ENCODE results near the gene THADA. TPM values are rescaled to one million over a fixed set of nuclear protein-coding genes. Genes with fewer than 3 reads are reported as not detected.
"Not testable (repeated sequence)": the region's sequence is repeated elsewhere in the genome, so short reads cannot be mapped to it uniquely, and the experiment has no call there.

Gene THADA
- total RNA-seq, 2 donors from 2014 or later, result 41.1 to 54.3 TPM

DNA sequence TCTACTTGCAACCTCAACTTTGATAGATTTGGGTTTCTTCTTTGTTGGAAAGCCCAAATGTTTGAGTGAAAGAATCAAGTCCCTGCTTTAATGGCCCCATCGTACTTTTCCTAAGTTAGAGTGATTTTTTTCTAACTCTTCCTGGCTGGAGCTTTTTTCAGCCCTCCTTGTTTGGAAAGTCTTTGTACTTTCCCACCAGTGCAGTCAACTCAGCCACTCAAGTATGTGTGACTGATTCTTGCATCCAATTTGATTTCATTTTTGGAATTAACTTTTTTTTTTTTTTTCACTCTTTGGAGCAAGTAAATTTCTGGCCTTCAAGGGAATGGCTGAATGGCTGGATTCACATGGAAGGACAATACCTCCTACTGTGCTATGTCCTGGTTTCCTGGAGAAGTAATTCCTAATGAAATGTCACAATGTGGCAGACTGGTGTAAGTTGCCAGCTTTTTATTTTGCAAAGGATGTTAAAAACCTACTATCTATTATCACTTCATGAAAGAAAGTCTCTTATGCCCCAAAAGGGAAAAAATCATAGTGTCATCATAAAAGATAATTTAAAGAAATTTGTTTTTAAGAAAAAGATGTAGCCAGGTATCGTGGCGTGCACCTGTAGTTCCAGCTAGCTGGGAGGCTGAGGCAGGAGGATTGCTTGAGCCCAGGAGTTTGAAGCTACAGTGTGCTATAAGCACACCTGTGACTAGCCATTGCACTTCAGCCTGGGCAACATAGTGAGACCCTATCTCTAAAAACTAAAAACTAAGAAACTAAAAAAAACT is 293.5 kb downstream of the THADA start:
- Histone ChIP-seq H3K27me3 (replicated peaks; ENCODE audit: insufficient read depth) (no peaks in the 10 kb centered on the region), H3K27ac (peak overlapping the region in 1 of 2 donors; percentile 61), H3K4me3 (no peak overlapping the region), H3K36me3 (no peaks in the 10 kb centered on the region), H3K9me3 (no peaks in the 10 kb centered on the region), H3K4me1 (replicated peaks) (peaks cover 17% of the 10 kb centered on the region)
- DNase-seq (ENCODE audit: low spot score), result no peak
- TF ChIP-seq POLR2AphosphoS5 (IDR thresholded peaks at IDR 0.05) (no peak), POLR2A (IDR thresholded peaks at IDR 0.05) (no peak)
- TF ChIP-seq, protein P1, sequence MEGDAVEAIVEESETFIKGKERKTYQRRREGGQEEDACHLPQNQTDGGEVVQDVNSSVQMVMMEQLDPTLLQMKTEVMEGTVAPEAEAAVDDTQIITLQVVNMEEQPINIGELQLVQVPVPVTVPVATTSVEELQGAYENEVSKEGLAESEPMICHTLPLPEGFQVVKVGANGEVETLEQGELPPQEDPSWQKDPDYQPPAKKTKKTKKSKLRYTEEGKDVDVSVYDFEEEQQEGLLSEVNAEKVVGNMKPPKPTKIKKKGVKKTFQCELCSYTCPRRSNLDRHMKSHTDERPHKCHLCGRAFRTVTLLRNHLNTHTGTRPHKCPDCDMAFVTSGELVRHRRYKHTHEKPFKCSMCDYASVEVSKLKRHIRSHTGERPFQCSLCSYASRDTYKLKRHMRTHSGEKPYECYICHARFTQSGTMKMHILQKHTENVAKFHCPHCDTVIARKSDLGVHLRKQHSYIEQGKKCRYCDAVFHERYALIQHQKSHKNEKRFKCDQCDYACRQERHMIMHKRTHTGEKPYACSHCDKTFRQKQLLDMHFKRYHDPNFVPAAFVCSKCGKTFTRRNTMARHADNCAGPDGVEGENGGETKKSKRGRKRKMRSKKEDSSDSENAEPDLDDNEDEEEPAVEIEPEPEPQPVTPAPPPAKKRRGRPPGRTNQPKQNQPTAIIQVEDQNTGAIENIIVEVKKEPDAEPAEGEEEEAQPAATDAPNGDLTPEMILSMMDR (IDR thresholded peaks at IDR 0.05), result no peak
- WGBS, result 82% methylated on average over 3 of the region's 3 CpGs
- intact Hi-C loops (cut with DNase I), result no loop called here

DNA sequence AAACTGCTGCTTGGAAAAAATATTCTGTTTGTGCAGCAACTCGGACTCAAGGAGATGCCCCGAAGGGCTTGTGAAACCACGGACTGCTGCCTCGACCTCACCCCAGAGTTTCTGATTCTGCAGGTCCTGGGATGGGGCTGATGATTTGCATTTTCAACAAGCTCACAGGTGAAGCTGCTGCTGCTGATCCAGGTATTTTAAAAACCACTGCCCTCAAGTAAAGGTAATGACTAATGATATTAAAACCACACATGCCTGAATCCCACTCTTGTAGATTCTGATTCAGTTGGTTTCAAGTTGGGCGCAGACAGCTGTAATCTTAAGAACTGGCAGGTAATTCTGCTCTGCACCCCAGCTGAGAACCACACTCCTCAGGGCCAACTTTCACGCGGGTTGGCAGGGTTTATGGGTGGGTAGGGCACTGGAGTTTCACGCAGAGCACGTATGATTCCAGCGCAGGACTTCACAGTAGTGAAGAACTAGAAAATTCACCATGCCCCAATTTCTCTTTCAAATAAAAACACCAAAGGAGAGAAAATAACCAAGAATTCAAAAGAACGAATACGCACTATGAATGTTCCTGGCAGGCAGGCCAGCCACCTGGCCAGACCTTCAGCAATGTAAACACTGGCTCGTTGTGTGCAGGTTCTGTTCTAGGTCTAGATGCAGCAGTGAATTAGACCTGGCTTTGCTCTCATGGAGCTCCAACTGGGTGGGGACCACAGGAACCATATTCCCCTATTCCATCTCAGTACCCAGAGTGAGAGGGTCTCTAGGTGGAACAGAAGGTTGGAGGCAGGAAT is 294.9 kb downstream of the THADA start:
- Histone ChIP-seq H3K27ac (peak overlapping the region; percentile 61 to 68), H3K27me3 (replicated peaks; ENCODE audit: insufficient read depth) (no peaks in the 10 kb centered on the region), H3K9me3 (no peaks in the 10 kb centered on the region), H3K36me3 (no peaks in the 10 kb centered on the region), H3K4me3 (no peak overlapping the region), H3K4me1 (replicated peaks) (peaks cover 17% of the 10 kb centered on the region)
- peak; percentile 50 for DNase-seq (ENCODE audit: low spot score)
- 27% methylated on average over 13 of the region's 13 CpGs for WGBS
- peak; percentile 67 for TF ChIP-seq POLR2AphosphoS5 (IDR thresholded peaks at IDR 0.05)
- TF ChIP-seq, protein P1 (IDR thresholded peaks at IDR 0.05), result no peak
- TF ChIP-seq POLR2A (IDR thresholded peaks at IDR 0.05), result no peak
- intact Hi-C loops (cut with DNase I), result no loop called here

DNA sequence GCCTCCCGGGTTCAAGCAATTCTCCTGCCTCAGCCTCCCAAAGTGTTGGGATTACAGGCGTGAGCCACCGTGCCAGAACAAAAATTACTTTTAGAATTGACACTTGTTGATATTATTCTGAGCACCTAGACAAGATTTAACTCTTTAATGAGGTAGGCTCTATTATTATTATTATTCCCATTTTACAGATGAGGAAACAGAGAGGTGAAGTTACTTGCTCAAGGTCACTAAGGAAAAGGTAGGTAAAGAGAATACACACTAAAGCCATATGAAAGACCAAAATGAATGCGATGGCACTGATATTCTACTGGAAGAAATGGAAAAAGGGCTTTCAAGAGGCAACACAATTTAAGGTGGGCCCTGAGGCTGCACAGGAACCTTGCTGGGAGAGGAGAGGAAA is 295.6 kb downstream of the THADA start:
- H3K36me3 ChIP-seq, result no peaks in the 10 kb centered on the region
- intact Hi-C loops (cut with DNase I), result no loop called here
- no peaks in the 10 kb centered on the region for H3K9me3 ChIP-seq
- no peak overlapping the region for H3K4me3 ChIP-seq
- WGBS, result 92% methylated on average over 4 of the region's 4 CpGs
- peak overlapping the region; percentile 61 to 68 for H3K27ac ChIP-seq
- H3K4me1 ChIP-seq (replicated peaks), result peaks cover 17% of the 10 kb centered on the region
- TF ChIP-seq POLR2AphosphoS5 (IDR thresholded peaks at IDR 0.05), result no peak
- TF ChIP-seq POLR2A (IDR thresholded peaks at IDR 0.05), result no peak
- TF ChIP-seq, protein P1 (IDR thresholded peaks at IDR 0.05), result no peak
- no peak for DNase-seq (ENCODE audit: low spot score)
- no peaks in the 10 kb centered on the region for H3K27me3 ChIP-seq (replicated peaks; ENCODE audit: insufficient read depth)

DNA sequence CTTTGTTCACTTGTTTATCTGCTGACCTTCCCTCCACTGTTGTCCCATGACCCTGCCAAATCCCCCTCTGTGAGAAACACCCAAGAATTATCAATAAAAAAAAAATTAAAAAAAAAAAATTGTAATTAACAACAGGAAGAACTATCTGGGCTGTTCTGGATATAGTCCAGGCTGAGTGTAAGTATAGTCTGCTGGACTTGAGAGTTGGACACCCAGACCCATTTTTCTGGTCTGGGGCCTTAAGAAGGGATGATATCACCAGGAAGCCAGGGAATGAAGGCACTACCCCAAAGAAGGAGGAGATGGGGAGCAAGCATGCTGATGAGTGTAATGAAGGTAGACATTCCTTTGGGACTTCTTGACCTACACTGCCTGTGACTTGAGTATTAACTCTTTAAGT is 297.3 kb downstream of the THADA start:
- no peak for DNase-seq (ENCODE audit: low spot score)
- TF ChIP-seq, protein P1 (IDR thresholded peaks at IDR 0.05), result no peak
- TF ChIP-seq POLR2A (IDR thresholded peaks at IDR 0.05) (no peak), POLR2AphosphoS5 (IDR thresholded peaks at IDR 0.05) (no peak)
- peaks cover 23% of the 10 kb centered on the region for H3K4me1 ChIP-seq (replicated peaks)
- no peaks in the 10 kb centered on the region for H3K36me3 ChIP-seq
- peak overlapping the region in 1 of 2 donors; percentile 27 for H3K27ac ChIP-seq
- no peaks in the 10 kb centered on the region for H3K27me3 ChIP-seq (replicated peaks; ENCODE audit: insufficient read depth)
- H3K4me3 ChIP-seq, result no peak overlapping the region
- intact Hi-C loops (cut with DNase I), result no loop called here
- H3K9me3 ChIP-seq, result no peaks in the 10 kb centered on the region

DNA sequence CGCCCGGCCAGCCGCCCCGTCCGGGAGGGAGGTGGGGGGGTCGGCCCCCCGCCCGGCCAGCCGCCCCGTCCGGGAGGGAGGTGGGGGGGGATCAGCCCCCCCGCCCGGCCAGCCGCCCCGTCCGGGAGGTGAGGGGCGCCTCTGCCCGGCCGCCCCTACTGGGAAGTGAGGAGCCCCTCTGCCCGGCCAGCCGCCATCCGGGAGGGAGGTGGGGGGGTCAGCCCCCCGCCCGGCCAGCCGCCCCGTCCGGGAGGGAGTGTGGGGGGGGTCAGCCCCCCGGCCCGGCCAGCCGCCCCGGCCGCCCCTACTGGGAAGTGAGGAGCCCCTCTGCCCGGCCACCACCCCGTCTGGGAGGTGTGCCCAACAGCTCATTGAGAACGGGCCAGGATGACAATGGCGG is 298.1 kb downstream of the THADA start:
- intact Hi-C loops (cut with DNase I); H3K27ac ChIP-seq; H3K36me3 ChIP-seq; H3K27me3 ChIP-seq (replicated peaks; ENCODE audit: insufficient read depth); H3K4me3 ChIP-seq; DNase-seq (ENCODE audit: low spot score); H3K9me3 ChIP-seq: not testable (repeated sequence)
- H3K4me1 ChIP-seq (replicated peaks), result peaks cover 26% of the 10 kb centered on the region
- WGBS, result 56% methylated on average over 9 of the region's 36 CpGs
